Measurements from ENCODE around the gene EPN2.

DNA sequence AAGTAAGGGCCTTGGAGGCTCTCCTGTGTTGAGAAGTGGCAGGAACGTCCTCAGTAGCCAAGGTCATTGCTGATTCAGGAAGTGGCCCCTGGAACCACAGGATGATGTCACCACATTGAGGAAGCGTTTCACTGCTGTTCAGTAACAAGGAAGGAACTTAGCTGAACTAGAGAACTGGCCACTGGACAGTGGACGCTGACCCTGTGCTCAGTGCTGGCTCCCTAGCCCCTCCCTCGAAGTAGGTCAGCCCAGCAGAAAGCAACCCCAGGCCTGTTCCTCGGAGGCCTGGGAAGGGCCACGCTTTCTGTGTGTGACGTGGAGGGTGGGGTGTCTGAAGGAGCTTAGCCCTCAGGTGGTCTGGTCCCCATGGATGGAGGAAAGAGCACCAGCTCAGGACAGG is 67.0 kb downstream of the EPN2 start:
- no peak for TF ChIP-seq FOS (IDR thresholded peaks at IDR 0.05; ENCODE audit: borderline replicate concordance, extremely low read depth, insufficient read length)
- no peak for TF ChIP-seq HDAC2 (IDR thresholded peaks at IDR 0.05)
- TF ChIP-seq, protein P1, sequence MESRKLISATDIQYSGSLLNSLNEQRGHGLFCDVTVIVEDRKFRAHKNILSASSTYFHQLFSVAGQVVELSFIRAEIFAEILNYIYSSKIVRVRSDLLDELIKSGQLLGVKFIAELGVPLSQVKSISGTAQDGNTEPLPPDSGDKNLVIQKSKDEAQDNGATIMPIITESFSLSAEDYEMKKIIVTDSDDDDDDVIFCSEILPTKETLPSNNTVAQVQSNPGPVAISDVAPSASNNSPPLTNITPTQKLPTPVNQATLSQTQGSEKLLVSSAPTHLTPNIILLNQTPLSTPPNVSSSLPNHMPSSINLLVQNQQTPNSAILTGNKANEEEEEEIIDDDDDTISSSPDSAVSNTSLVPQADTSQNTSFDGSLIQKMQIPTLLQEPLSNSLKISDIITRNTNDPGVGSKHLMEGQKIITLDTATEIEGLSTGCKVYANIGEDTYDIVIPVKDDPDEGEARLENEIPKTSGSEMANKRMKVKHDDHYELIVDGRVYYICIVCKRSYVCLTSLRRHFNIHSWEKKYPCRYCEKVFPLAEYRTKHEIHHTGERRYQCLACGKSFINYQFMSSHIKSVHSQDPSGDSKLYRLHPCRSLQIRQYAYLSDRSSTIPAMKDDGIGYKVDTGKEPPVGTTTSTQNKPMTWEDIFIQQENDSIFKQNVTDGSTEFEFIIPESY (IDR thresholded peaks at IDR 0.05): no peak
- peak; percentile 15; the same call in 1 of the 2 replicates for TF ChIP-seq JUNB (IDR thresholded peaks at IDR 0.05)
- TF ChIP-seq SMAD5 (IDR thresholded peaks at IDR 0.05; ENCODE audit: low read depth): no peak
- no peak for TF ChIP-seq NFYA (IDR thresholded peaks at IDR 0.05; ENCODE audit: borderline replicate concordance, low read depth, low read length)
- no peak for TF ChIP-seq ZNF384 (IDR thresholded peaks at IDR 0.05; ENCODE audit: borderline replicate concordance, low read depth, low read length)
- no peak for TF ChIP-seq POLR2A (IDR thresholded peaks at IDR 0.05; ENCODE audit: low read depth, low read length)
- TF ChIP-seq, protein P2, sequence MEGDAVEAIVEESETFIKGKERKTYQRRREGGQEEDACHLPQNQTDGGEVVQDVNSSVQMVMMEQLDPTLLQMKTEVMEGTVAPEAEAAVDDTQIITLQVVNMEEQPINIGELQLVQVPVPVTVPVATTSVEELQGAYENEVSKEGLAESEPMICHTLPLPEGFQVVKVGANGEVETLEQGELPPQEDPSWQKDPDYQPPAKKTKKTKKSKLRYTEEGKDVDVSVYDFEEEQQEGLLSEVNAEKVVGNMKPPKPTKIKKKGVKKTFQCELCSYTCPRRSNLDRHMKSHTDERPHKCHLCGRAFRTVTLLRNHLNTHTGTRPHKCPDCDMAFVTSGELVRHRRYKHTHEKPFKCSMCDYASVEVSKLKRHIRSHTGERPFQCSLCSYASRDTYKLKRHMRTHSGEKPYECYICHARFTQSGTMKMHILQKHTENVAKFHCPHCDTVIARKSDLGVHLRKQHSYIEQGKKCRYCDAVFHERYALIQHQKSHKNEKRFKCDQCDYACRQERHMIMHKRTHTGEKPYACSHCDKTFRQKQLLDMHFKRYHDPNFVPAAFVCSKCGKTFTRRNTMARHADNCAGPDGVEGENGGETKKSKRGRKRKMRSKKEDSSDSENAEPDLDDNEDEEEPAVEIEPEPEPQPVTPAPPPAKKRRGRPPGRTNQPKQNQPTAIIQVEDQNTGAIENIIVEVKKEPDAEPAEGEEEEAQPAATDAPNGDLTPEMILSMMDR (IDR thresholded peaks at IDR 0.05 in 2 of 3, conservative IDR thresholded peaks at IDR 0.05 in 1 of 3; ENCODE audit: control insufficient read depth in 2 of 3, extremely low read depth in 1 of 3, insufficient read depth in 1 of 3, low read depth in 3 of 3, low read length in 3 of 3): no peak
- no peak for TF ChIP-seq NFIC (IDR thresholded peaks at IDR 0.05; ENCODE audit: low read depth, low read length)
- no peak for TF ChIP-seq YY1 (IDR thresholded peaks at IDR 0.05; ENCODE audit: low read depth, low read length)

All from GM12878 (cell line).